K562 (cell line): ENCODE results near the gene ACADM. TPM values are rescaled to one million over a fixed set of nuclear protein-coding genes. Genes with fewer than 3 reads are reported as not detected.

Source experiments
- CCNT2 ChIP-seq: IDR thresholded peaks from 2 replicates; pipeline ENCODE4 v1.6.1; 2011; ENCODE audit warnings: borderline replicate concordance, low read depth, mild to moderate bottlenecking, moderate library complexity, mixed read lengths, low read length; ENCODE audit not compliant: insufficient read length; ENCODE audit errors: extremely low read depth
- CSDE1 ChIP-seq, 2 experiments: fragments of 450-650 bp; IDR thresholded peaks; 2 replicates each; pipeline ENCODE4 v1.6.1; 2016; ENCODE audit warnings: mild to moderate bottlenecking in 1 of 2
- HEY1 ChIP-seq: fragments of 250-450 bp; sonication (Bioruptor Pico); IDR thresholded peaks from 2 replicates; pipeline ENCODE4 v1.5.0; 2020; ENCODE audit warnings: mild to moderate bottlenecking, moderate library complexity, borderline replicate concordance
- HOXB6 ChIP-seq: fragments of 250-450 bp; sonication (Bioruptor Pico); IDR thresholded peaks from 2 replicates; pipeline ENCODE4 v1.5.1; 2022; ENCODE audit warnings: mild to moderate bottlenecking, borderline replicate concordance
- KLF13 ChIP-seq: fragments of 450-650 bp; IDR thresholded peaks from 2 replicates; pipeline ENCODE4 v1.6.1; 2016; ENCODE audit warnings: missing genetic modification characterization, low read depth, mild to moderate bottlenecking, missing compliant biosample characterization, moderate library complexity, borderline replicate concordance
- KLF6 ChIP-seq: fragments of 250-450 bp; sonication (Bioruptor Pico); IDR thresholded peaks from 2 replicates; pipeline ENCODE4 v1.4.0; 2020; ENCODE audit warnings: mild to moderate bottlenecking, moderate library complexity, borderline replicate concordance
- MED1 ChIP-seq: sonication (generic); formaldehyde crosslinking; IDR thresholded peaks from 2 replicates; pipeline ENCODE4 v1.8.1; 2023; ENCODE audit warnings: missing genetic modification reagents, borderline replicate concordance
- PHTF2 ChIP-seq: fragments of 250-450 bp; sonication (Bioruptor Pico); IDR thresholded peaks from 2 replicates; pipeline ENCODE4 v1.5.0; 2021; ENCODE audit warnings: mild to moderate bottlenecking
- RB1 ChIP-seq: fragments of 450-650 bp; IDR thresholded peaks from 2 replicates; pipeline ENCODE4 v1.6.1; 2017; ENCODE audit warnings: low read depth, mild to moderate bottlenecking
- RBM17 ChIP-seq: fragments of 200-400 bp; formaldehyde crosslinking; IDR thresholded peaks from 2 replicates; pipeline ENCODE4 v1.6.1; 2017; ENCODE audit warnings: low read depth, mild to moderate bottlenecking, low read length, borderline replicate concordance
- SREBF2 ChIP-seq: sonication (generic); formaldehyde crosslinking; IDR thresholded peaks from 2 replicates; pipeline ENCODE4 v1.4.0; 2020; ENCODE audit warnings: mild to moderate bottlenecking, missing genetic modification reagents
- STAT5B ChIP-seq: fragments of 250-450 bp; sonication (Bioruptor Pico); IDR thresholded peaks from 2 replicates; pipeline ENCODE4 v1.8.0; 2021; ENCODE audit warnings: mild to moderate bottlenecking, inconsistent platforms
- TCF7 ChIP-seq: sonication (generic); IDR thresholded peaks from 2 replicates; pipeline ENCODE4 v1.6.1; 2016; ENCODE audit warnings: antibody characterized with exemption, borderline replicate concordance
- ZNF707 ChIP-seq: fragments of 250-450 bp; sonication (Bioruptor Pico); conservative IDR thresholded peaks from 2 replicates; pipeline ENCODE4 v1.8.0; 2022; ENCODE audit warnings: inconsistent platforms, mild to moderate bottlenecking, moderate library complexity
- polyA plus RNA-seq, 8 experiments: library from polyadenylated mRNA; depleted of rRNA in 4 of 8; stranded (reverse) in 5 of 8; unstranded in 3 of 8; fragments of >200 nt; fragmentation: Nextera tagmentation in 2 of 8; fragmentation: Illumina TruSeq in 1 of 8; extraction: Ambion mirVana in 2 of 8; extraction: Trizol in 1 of 8; gene quantifications; 2 replicates each; pipeline versions ENCODE4 v1.2.1 to v1.2.3, GENCODE V29; 2011 to 2014; ENCODE audit warnings: inconsistent platforms in 1 of 8, missing spikeins in 1 of 8
- total RNA-seq, 7 experiments: library from RNA; depleted of rRNA in 6 of 7; stranded (reverse); fragments of >200 nt in 6 of 7; fragmentation: Illumina TruSeq in 2 of 7; extraction: Trizol in 2 of 7; gene quantifications; 2 replicates each; pipeline versions ENCODE4 v1.2.1 to v1.2.3, GENCODE V29; 2011 to 2021; ENCODE audit warnings: low replicate concordance in 1 of 7
- TF ChIP-seq, protein P1 (sequence below), 2 experiments: fragments of 450-650 bp in 1 of 2; IDR thresholded peaks; 2 replicates each; pipeline ENCODE4 v1.6.1; 2011 to 2017; ENCODE audit warnings: low read depth in 2 of 2, antibody characterized with exemption in 1 of 2, borderline replicate concordance in 1 of 2, low read length in 1 of 2, mild to moderate bottlenecking in 1 of 2, mixed read lengths in 1 of 2; ENCODE audit not compliant: control insufficient read depth in 1 of 2
- TF ChIP-seq, protein P2 (sequence below): sonication (generic); formaldehyde crosslinking; IDR thresholded peaks from 2 replicates; pipeline ENCODE4 v1.9.0; 2022; ENCODE audit warnings: mild to moderate bottlenecking, missing genetic modification reagents
- TF ChIP-seq, protein P3 (sequence below): fragments of 250-450 bp; sonication (Bioruptor Pico); IDR thresholded peaks from 2 replicates; pipeline ENCODE4 v1.5.0; 2022; ENCODE audit warnings: mild to moderate bottlenecking
- TF ChIP-seq, protein P4 (sequence below): IDR thresholded peaks from 2 replicates; pipeline ENCODE4 v1.6.1; 2011; ENCODE audit not compliant: insufficient read length; ENCODE audit errors: extremely low read depth
- TF ChIP-seq, protein P5 (sequence below), 2 experiments: fragments of 450-650 bp; conservative IDR thresholded peaks; 2 replicates each; pipeline ENCODE4 v1.6.1; 2017; ENCODE audit warnings: mild to moderate bottlenecking in 2 of 2, moderate library complexity in 2 of 2

Gene ACADM
- total and polyA plus RNA-seq, 9 of the 15 experiments (the other 6 are each of a cell fraction or from before 2014, with no cell fraction given) = 82.5 to 156 (median 123) TPM

DNA sequence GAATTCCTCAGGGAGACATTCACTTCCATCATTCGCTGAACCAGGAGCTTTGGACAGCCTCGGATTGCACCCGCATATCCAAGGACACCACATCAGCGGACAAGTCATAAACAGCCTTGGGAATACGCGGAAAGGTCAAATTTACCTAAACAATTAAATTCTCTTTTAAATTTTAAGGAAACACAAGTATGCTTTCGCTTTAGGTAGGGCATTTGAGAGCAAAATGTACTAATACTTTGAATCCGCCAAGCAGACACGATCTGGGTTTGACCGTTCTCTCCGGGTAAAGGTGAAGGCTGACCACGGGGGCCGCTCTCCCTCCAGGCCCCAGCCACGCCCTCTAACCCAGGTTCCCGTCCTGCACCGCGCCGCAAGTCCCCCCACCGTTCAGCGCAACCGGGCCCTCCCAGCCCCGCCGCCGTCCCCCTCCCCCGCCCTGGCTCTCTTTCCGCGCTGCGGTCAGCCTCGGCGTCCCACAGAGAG, 479 bp upstream of the ACADM start (continued):
- TF ChIP-seq, protein P1, sequence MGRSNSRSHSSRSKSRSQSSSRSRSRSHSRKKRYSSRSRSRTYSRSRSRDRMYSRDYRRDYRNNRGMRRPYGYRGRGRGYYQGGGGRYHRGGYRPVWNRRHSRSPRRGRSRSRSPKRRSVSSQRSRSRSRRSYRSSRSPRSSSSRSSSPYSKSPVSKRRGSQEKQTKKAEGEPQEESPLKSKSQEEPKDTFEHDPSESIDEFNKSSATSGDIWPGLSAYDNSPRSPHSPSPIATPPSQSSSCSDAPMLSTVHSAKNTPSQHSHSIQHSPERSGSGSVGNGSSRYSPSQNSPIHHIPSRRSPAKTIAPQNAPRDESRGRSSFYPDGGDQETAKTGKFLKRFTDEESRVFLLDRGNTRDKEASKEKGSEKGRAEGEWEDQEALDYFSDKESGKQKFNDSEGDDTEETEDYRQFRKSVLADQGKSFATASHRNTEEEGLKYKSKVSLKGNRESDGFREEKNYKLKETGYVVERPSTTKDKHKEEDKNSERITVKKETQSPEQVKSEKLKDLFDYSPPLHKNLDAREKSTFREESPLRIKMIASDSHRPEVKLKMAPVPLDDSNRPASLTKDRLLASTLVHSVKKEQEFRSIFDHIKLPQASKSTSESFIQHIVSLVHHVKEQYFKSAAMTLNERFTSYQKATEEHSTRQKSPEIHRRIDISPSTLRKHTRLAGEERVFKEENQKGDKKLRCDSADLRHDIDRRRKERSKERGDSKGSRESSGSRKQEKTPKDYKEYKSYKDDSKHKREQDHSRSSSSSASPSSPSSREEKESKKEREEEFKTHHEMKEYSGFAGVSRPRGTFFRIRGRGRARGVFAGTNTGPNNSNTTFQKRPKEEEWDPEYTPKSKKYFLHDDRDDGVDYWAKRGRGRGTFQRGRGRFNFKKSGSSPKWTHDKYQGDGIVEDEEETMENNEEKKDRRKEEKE (IDR thresholded peaks at IDR 0.05; ENCODE audit: borderline replicate concordance in 1 of 2, control insufficient read depth in 1 of 2, low read depth in 2 of 2, low read length in 1 of 2) = no peak
- TF ChIP-seq KLF13 (tag) (peak; percentile 44; the same call in 1 of the 2 replicates), MED1 (no peak), TCF7 (no peak; the same call in 1 of the 2 replicates), HEY1 (CRISPR knock-in tag) (no peak), PHTF2 (no peak), ZNF707 (no peak), CCNT2 (no peak), STAT5B (no peak), CSDE1 (IDR thresholded peaks at IDR 0.05) (0 out of 4 replicates have a peak, but pooled peaks of 1 of the 2 experiments have one; percentile 10), SREBF2 (CRISPR knock-in tag) (no peak), RB1 (no peak), KLF6 (CRISPR knock-in tag) (no peak), HOXB6 (no peak), RBM17 (no peak)
- TF ChIP-seq, protein P2, sequence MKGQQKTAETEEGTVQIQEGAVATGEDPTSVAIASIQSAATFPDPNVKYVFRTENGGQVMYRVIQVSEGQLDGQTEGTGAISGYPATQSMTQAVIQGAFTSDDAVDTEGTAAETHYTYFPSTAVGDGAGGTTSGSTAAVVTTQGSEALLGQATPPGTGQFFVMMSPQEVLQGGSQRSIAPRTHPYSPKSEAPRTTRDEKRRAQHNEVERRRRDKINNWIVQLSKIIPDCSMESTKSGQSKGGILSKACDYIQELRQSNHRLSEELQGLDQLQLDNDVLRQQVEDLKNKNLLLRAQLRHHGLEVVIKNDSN (CRISPR knock-in tag) = no peak
- TF ChIP-seq, protein P3, sequence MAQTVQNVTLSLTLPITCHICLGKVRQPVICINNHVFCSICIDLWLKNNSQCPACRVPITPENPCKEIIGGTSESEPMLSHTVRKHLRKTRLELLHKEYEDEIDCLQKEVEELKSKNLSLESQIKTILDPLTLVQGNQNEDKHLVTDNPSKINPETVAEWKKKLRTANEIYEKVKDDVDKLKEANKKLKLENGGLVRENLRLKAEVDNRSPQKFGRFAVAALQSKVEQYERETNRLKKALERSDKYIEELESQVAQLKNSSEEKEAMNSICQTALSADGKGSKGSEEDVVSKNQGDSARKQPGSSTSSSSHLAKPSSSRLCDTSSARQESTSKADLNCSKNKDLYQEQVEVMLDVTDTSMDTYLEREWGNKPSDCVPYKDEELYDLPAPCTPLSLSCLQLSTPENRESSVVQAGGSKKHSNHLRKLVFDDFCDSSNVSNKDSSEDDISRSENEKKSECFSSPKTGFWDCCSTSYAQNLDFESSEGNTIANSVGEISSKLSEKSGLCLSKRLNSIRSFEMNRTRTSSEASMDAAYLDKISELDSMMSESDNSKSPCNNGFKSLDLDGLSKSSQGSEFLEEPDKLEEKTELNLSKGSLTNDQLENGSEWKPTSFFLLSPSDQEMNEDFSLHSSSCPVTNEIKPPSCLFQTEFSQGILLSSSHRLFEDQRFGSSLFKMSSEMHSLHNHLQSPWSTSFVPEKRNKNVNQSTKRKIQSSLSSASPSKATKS (CRISPR knock-in tag) = no peak
- TF ChIP-seq, protein P4, sequence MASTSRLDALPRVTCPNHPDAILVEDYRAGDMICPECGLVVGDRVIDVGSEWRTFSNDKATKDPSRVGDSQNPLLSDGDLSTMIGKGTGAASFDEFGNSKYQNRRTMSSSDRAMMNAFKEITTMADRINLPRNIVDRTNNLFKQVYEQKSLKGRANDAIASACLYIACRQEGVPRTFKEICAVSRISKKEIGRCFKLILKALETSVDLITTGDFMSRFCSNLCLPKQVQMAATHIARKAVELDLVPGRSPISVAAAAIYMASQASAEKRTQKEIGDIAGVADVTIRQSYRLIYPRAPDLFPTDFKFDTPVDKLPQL = peak; percentile 57
- TF ChIP-seq, protein P5, sequence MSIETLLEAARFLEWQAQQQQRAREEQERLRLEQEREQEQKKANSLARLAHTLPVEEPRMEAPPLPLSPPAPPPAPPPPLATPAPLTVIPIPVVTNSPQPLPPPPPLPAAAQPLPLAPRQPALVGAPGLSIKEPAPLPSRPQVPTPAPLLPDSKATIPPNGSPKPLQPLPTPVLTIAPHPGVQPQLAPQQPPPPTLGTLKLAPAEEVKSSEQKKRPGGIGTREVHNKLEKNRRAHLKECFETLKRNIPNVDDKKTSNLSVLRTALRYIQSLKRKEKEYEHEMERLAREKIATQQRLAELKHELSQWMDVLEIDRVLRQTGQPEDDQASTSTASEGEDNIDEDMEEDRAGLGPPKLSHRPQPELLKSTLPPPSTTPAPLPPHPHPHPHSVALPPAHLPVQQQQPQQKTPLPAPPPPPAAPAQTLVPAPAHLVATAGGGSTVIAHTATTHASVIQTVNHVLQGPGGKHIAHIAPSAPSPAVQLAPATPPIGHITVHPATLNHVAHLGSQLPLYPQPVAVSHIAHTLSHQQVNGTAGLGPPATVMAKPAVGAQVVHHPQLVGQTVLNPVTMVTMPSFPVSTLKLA (conservative IDR thresholded peaks at IDR 0.05) = no peak
